ENCODE data around the gene CD46.
A peak's percentile ranks its signal among the peaks of the same experiment; 100 is the strongest.
"Not testable (repeated sequence)": the region's sequence is repeated elsewhere in the genome, so short reads cannot be mapped to it uniquely, and the experiment has no call there.

CD46 gene

GRCh38 chr1:207750631-207751305 is 1.1 kb upstream of the CD46 start:
- DNase-seq (ENCODE audit: low read depth in 2 of 2): no peak

GRCh38 chr1:207751463-207751789 is 428 bp upstream of the CD46 start:
- DNase-seq (ENCODE audit: low read depth in 2 of 2): not testable (repeated sequence)

GRCh38 chr1:207752456-207752998 is 673 bp downstream of the CD46 start:
- DNase-seq (ENCODE audit: low read depth in 2 of 2): peak; percentile 12 to 15

GRCh38 chr1:207753611-207754010 is 1.8 kb downstream of the CD46 start:
- DNase-seq (ENCODE audit: low read depth in 2 of 2): no peak

- no peak for DNase-seq (ENCODE audit: low read depth in 2 of 2)
Observed at GRCh38 chr1:207754011-207754410, 2.2 kb downstream of the CD46 start.

GRCh38 chr1:207754974-207755700 is 3.3 kb downstream of the CD46 start:
- no peak for DNase-seq (ENCODE audit: low read depth in 2 of 2)

- DNase-seq (ENCODE audit: low read depth in 2 of 2): no peak
Observed at GRCh38 chr1:207755846-207756693, 4.2 kb downstream of the CD46 start.

GRCh38 chr1:207762622-207763021 is 10.8 kb downstream of the CD46 start:
- no peak for DNase-seq (ENCODE audit: low read depth in 2 of 2)

GRCh38 chr1:207763091-207763490 is 11.2 kb downstream of the CD46 start:
- no peak for DNase-seq (ENCODE audit: low read depth in 2 of 2)

- DNase-seq (ENCODE audit: low read depth in 2 of 2): no peak
Observed at GRCh38 chr1:207763972-207764371, 12.1 kb downstream of the CD46 start.

- no peak for DNase-seq (ENCODE audit: low read depth in 2 of 2)
Observed at GRCh38 chr1:207766569-207766968, 14.7 kb downstream of the CD46 start.

- DNase-seq (ENCODE audit: low read depth in 2 of 2): not testable (repeated sequence)
Observed at GRCh38 chr1:207770514-207770913, 18.7 kb downstream of the CD46 start.

GRCh38 chr1:207776045-207776444 is 24.2 kb downstream of the CD46 start:
- not testable (repeated sequence) for DNase-seq (ENCODE audit: low read depth in 2 of 2)

- not testable (repeated sequence) for DNase-seq (ENCODE audit: low read depth in 2 of 2)
Observed at GRCh38 chr1:207777412-207777811, 25.6 kb downstream of the CD46 start.

GRCh38 chr1:207779008-207779407 is 27.2 kb downstream of the CD46 start:
- no peak for DNase-seq (ENCODE audit: low read depth in 2 of 2)

GRCh38 chr1:207781312-207781711 is 29.5 kb downstream of the CD46 start:
- DNase-seq (ENCODE audit: low read depth in 2 of 2): no peak

GRCh38 chr1:207787776-207788175 is 35.9 kb downstream of the CD46 start:
- no peak for DNase-seq (ENCODE audit: low read depth in 2 of 2)

- DNase-seq (ENCODE audit: low read depth in 2 of 2): no peak
Observed at GRCh38 chr1:207789386-207789785, 37.5 kb downstream of the CD46 start.

GRCh38 chr1:207789792-207790787 is 38.2 kb downstream of the CD46 start:
- DNase-seq (ENCODE audit: low read depth in 2 of 2): no peak

- DNase-seq (ENCODE audit: low read depth in 2 of 2): no peak
Observed at GRCh38 chr1:207791290-207791689, 39.4 kb downstream of the CD46 start.

- no peak for DNase-seq (ENCODE audit: low read depth in 2 of 2)
Observed at GRCh38 chr1:207793327-207793726, 41.5 kb downstream of the CD46 start.
